ENCODE measurements around the gene TEX36. TPM values are rescaled to one million over a fixed set of nuclear protein-coding genes. Genes with fewer than 3 reads are reported as not detected.

TEX36 gene
- total RNA-seq, 1 donor from 2014 or later: not detected

- no peak for DNase-seq (ENCODE audit: low read depth, low spot score)
- H3K36me3 Mint-ChIP-seq (ENCODE audit: low read depth): no peaks in the 10 kb centered on the region
- peaks cover 25% of the 10 kb centered on the region for H3K4me1 Mint-ChIP-seq
- H3K4me3 Mint-ChIP-seq: no peak overlapping the region
- TF ChIP-seq CTCF (conservative IDR thresholded peaks at IDR 0.05): no peak
- H3K27ac Mint-ChIP-seq (ENCODE audit: unreplicated experiment): no peak overlapping the region
- no peaks in the 10 kb centered on the region for H3K9me3 Mint-ChIP-seq
- H3K27me3 Mint-ChIP-seq (ENCODE audit: low read depth): no peaks in the 10 kb centered on the region
These were observed 7.1 kb upstream of the TEX36 start for GRCh38 chr10:125689955-125690569.

DNA sequence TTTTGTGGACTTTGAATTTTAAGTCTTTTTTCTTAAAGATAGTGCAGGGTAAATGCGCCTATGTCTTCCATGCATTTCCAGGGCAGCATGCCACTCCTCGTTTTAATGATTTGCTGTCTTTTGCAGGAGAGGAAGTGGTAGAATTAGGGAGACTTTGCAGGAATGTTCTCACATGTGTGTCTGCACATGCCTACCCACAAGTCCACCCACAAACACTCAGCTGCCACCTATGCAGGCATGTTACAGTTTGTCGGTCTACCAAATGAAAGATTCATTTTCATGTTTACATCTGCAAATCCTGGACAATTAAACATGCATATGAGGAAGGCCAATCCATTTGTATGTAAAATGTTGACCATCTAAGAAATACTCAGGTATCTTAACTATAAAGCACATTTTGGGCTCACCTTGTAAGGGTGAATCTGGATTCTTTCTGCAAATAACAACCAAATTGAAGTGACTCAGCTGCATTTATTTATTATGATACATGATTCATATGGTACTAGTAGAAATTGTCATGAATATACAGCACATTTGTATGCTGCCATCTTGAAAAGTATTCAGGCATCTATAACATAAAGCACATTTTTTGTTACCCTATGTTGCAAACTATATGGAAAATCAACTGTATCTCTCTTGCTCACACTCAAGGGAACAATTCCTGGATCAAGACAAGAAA, 4.7 kb upstream of the TEX36 start:
- no peak for TF ChIP-seq CTCF (conservative IDR thresholded peaks at IDR 0.05)
- Mint-ChIP-seq H3K36me3 (ENCODE audit: low read depth) (no peaks in the 10 kb centered on the region), H3K9me3 (no peaks in the 10 kb centered on the region), H3K27me3 (ENCODE audit: low read depth) (no peaks in the 10 kb centered on the region), H3K27ac (ENCODE audit: unreplicated experiment) (no peak overlapping the region), H3K4me3 (no peak overlapping the region), H3K4me1 (peaks cover 18% of the 10 kb centered on the region)
- DNase-seq (ENCODE audit: low read depth, low spot score): no peak

DNA sequence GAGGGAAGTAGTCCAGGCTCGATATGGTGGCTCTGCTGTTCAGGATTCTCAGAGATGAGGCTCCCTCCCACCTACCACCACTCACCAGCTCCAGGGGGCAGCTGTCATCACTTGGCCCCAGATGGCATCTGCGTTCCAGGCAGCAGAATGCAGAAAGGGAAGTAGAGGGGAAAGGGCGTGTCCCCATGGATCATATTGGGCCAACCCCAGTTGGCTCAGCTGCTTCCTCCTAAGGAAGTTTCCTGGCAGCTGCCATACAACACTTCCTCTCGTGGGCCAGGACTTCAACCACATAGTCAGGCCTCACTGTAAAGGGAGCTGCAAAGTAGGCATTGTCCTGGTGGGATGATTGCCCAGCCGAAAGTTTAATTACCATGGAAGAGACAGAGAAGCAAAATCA, 1.6 kb upstream of the TEX36 start:
- Mint-ChIP-seq H3K27ac (ENCODE audit: unreplicated experiment) (no peak overlapping the region), H3K36me3 (ENCODE audit: low read depth) (no peaks in the 10 kb centered on the region), H3K4me1 (peaks cover 9% of the 10 kb centered on the region), H3K9me3 (no peaks in the 10 kb centered on the region), H3K27me3 (ENCODE audit: low read depth) (no peaks in the 10 kb centered on the region), H3K4me3 (no peak overlapping the region)
- TF ChIP-seq CTCF (conservative IDR thresholded peaks at IDR 0.05): no peak
- no peak for DNase-seq (ENCODE audit: low read depth, low spot score)

GRCh38 chr10:125683821-125684220, 858 bp upstream of the TEX36 start:
- peaks cover 7% of the 10 kb centered on the region for H3K4me1 Mint-ChIP-seq
- no peak overlapping the region for H3K4me3 Mint-ChIP-seq
- no peak for TF ChIP-seq CTCF (conservative IDR thresholded peaks at IDR 0.05)

GRCh38 chr10:125679436-125679835, 3.5 kb downstream of the TEX36 start:
- Mint-ChIP-seq H3K36me3 (ENCODE audit: low read depth) (no peaks in the 10 kb centered on the region), H3K4me3 (no peak overlapping the region), H3K9me3 (peaks cover 9% of the 10 kb centered on the region), H3K27me3 (ENCODE audit: low read depth) (no peaks in the 10 kb centered on the region), H3K27ac (ENCODE audit: unreplicated experiment) (no peak overlapping the region), H3K4me1 (peaks cover 7% of the 10 kb centered on the region)
- DNase-seq (ENCODE audit: low read depth, low spot score): no peak
- no peak for TF ChIP-seq CTCF (conservative IDR thresholded peaks at IDR 0.05)

More at GRCh38 chr10:125683821-125684220, 858 bp upstream of the TEX36 start:
- no peaks in the 10 kb centered on the region for H3K36me3 Mint-ChIP-seq (ENCODE audit: low read depth)
- H3K27me3 Mint-ChIP-seq (ENCODE audit: low read depth): no peaks in the 10 kb centered on the region
- no peak for DNase-seq (ENCODE audit: low read depth, low spot score)
- H3K9me3 Mint-ChIP-seq: no peaks in the 10 kb centered on the region
- H3K27ac Mint-ChIP-seq (ENCODE audit: unreplicated experiment): no peak overlapping the region

All from neural crest cell (in vitro differentiated cells).